ENCODE results near the gene TCTA. TPM values are rescaled to one million over a fixed set of nuclear protein-coding genes. Genes with fewer than 3 reads are reported as not detected.

The TCTA gene
- total RNA-seq, 2 donors from 2014 or later: 22.0 to 23.4 TPM

DNA sequence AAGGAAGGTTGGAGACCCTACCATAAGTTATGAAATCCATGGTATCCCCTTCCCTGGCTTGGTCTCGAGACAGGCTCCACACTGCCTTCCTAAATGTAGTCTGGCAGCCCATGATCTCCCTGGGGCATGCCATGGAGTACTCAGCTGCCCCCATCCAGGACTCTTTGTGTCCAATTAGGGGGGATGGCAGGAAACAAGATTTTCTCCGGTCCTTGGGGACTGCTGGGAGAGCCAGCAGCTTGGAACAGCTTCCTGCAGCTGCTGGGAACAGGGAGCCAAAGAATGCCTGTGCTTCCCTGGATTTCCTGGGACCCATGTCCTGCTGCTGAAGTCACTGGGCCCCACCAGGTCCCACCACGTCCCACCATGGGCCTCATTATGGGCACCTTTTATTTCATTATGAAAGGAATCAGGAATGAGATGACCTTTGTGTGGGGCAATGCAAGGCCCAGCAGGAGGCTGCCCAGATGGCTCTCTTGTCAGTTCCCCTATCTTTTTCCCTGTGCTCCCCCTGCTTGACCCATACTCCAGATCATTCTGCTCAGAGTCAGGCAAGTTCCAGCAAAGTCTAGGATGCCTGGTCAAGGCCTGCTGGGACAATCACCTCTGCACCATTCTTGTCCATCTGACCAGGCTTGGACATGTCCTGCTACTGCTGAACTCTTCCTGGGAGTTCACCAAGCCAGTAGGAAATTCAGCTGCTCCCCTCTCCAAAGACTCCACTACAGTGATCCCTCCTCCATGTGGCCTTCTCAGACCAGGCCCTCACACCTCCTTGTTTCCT lies 42.9 kb downstream of the TCTA start:
- Mint-ChIP-seq H3K4me1 (ENCODE audit: low read depth) (no peaks in the 10 kb centered on the region), H3K4me3 (no peak overlapping the region), H3K9me3 (no peaks in the 10 kb centered on the region), H3K36me3 (ENCODE audit: insufficient read depth in 2 of 2) (no peaks in the 10 kb centered on the region), H3K27ac (no peak overlapping the region), H3K27me3 (ENCODE audit: low read depth) (no peaks in the 10 kb centered on the region)
- no peak for ATAC-seq (replicated peaks in 1 of 2)
- DNase-seq: no peak

DNA sequence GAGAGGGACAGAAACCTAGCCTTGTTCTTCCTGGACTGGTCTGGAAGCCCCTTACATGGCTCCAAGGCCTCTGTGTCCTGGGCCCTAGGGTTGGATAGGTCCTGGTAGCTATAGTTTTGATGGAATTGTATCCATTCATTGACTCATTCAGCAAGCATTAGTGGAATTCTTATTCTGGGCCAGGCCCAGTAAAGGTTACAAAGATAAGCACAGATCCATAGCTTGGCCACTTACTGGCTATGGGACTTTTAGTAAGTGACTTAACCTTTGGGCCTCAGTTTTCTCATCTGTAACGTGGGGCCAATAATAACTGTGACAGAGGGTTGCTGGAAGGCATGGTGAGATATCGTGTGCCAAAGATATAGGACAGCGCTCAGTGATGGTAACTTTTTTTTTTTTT lies 44.2 kb downstream of the TCTA start:
- no peaks in the 10 kb centered on the region for H3K27me3 Mint-ChIP-seq (ENCODE audit: low read depth)
- no peaks in the 10 kb centered on the region for H3K36me3 Mint-ChIP-seq (ENCODE audit: insufficient read depth in 2 of 2)
- no peak overlapping the region for H3K4me3 Mint-ChIP-seq
- no peaks in the 10 kb centered on the region for H3K9me3 Mint-ChIP-seq
- ATAC-seq (replicated peaks in 1 of 2): no peak
- no peak overlapping the region for H3K27ac Mint-ChIP-seq
- no peaks in the 10 kb centered on the region for H3K4me1 Mint-ChIP-seq (ENCODE audit: low read depth)
- DNase-seq: no peak

DNA sequence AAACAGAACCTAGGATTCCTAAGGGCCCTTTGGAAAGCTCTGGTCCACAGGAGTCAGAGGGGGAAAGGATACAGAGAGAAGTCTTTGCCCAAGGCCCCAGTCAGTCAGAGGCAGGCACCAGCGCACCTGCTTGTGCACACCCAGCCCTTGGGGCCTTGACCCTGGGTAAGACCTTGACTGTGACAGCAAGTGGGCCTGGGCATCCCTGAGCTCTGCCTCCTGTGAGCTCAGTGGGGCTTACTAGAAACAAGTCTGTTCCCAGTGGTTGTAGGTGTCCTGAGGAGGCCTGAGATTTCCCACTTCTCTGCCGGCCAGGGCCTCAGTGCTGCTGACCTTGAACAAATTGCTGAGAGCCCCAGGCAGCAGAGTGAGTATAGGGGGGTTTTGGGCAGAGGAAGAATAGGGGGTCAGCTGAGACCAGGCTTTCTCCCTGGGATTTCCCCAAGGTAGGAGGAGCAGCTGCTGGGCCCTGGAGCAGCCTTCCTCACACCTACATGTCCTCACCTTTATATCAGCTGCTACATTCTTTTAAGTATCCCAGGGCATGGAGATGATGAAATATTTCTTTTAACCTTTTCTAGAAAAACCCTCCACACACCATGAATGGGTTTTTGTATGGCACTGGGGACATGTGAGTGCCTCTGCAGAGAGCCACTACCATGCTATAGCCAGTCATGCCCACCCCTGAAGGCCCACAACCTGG lies 48.1 kb downstream of the TCTA start:
- no peak for ATAC-seq (replicated peaks in 1 of 2)
- Mint-ChIP-seq H3K4me1 (ENCODE audit: low read depth) (no peaks in the 10 kb centered on the region), H3K4me3 (no peak overlapping the region)

DNA sequence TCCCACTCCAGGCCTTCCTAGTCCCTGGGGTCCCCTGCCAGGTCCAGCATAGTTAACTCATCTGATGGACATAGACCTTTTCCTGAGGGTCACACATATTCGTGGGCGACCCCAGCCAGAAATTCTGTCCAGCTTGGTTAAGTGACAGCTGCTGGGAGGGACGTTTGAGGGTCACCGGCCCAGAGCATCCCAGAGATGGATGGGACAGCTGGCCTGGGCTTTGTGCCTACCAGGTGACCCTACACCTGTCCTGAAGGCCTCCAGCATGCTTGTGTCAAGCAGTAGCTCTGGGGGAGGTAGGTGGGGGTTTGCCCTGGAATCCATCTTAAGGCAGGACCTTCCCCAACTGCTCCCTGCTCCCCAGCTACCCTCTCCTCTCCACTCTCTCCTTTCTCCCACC lies 48.7 kb downstream of the TCTA start:
- Mint-ChIP-seq H3K27ac (no peak overlapping the region), H3K36me3 (ENCODE audit: insufficient read depth in 2 of 2) (no peaks in the 10 kb centered on the region), H3K27me3 (ENCODE audit: low read depth) (no peaks in the 10 kb centered on the region), H3K4me1 (ENCODE audit: low read depth) (no peaks in the 10 kb centered on the region), H3K9me3 (no peaks in the 10 kb centered on the region), H3K4me3 (no peak overlapping the region)
- DNase-seq (no peak), ATAC-seq (replicated peaks in 1 of 2) (no peak)

More for the DNA sequence above, 48.1 kb downstream of the TCTA start:
- Mint-ChIP-seq H3K9me3 (no peaks in the 10 kb centered on the region), H3K27ac (no peak overlapping the region), H3K36me3 (ENCODE audit: insufficient read depth in 2 of 2) (no peaks in the 10 kb centered on the region), H3K27me3 (ENCODE audit: low read depth) (no peaks in the 10 kb centered on the region)
- no peak for DNase-seq

DNA sequence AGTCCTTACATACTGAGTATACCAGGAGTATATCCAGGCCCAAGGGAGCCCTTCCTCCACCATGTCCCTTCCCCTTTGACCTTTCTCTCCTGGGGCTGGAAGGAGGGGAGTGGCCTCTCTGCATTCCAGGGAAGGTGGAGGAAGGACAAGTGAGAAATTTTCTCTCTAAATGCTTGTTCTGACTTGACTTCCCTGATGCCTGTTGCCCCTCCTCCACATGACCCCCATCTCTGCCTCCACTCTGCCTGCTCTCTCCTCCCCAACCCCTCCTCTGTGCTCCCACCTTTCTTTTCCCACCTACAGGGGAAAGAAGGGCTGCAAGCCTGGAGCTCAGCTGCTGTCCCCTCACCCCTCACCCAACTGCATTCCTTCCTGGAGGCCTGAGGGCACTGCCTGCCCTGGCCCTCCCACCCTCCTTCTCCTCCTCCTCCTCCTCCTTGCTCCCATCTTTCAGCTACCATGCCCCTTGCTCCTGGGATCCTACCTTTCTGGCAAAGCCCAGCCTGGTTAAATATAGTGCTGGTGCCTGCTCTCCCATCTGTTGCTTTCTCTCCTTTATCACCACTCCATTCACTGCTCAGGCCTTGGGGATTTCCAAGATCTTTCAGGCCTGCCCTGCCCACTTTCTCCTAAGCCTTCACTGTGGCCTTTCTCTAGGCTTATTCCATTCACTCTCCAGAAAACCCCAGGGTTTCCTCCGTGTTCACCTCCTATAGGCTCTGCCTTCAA lies 49.4 kb downstream of the TCTA start:
- H3K9me3 Mint-ChIP-seq: no peaks in the 10 kb centered on the region
- no peak for ATAC-seq (replicated peaks in 1 of 2)
- no peaks in the 10 kb centered on the region for H3K36me3 Mint-ChIP-seq (ENCODE audit: insufficient read depth in 2 of 2)
- H3K4me3 Mint-ChIP-seq: no peak overlapping the region
- no peaks in the 10 kb centered on the region for H3K27me3 Mint-ChIP-seq (ENCODE audit: low read depth)
- DNase-seq: no peak
- H3K27ac Mint-ChIP-seq: no peak overlapping the region
- no peaks in the 10 kb centered on the region for H3K4me1 Mint-ChIP-seq (ENCODE audit: low read depth)

DNA sequence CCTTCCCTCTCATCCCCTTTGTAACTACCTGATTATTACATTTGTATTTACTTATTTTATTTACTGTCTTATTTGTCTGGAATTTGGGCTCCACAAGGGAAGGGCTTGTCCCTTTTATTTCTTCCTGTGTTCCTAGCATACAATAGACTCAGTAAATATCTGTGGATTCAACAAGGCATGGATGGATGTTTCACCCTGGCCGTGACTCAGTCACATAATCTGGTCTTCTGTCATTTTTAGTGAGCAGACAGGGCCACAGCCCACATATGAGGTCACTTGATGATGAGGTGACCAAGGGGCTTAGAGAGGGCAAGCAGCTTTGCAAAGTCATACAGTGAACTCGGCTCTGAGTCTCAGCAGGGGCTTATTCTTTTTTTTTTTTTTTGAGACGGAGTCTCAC lies 50.0 kb downstream of the TCTA start:
- peak in 1 of 2 donors; percentile 47 for ATAC-seq (replicated peaks in 1 of 2)
- H3K9me3 Mint-ChIP-seq: no peaks in the 10 kb centered on the region
- no peak overlapping the region for H3K27ac Mint-ChIP-seq
- H3K4me1 Mint-ChIP-seq (ENCODE audit: low read depth): no peaks in the 10 kb centered on the region
- no peaks in the 10 kb centered on the region for H3K27me3 Mint-ChIP-seq (ENCODE audit: low read depth)
- no peak for DNase-seq
- no peaks in the 10 kb centered on the region for H3K36me3 Mint-ChIP-seq (ENCODE audit: insufficient read depth in 2 of 2)
- H3K4me3 Mint-ChIP-seq: no peak overlapping the region

DNA sequence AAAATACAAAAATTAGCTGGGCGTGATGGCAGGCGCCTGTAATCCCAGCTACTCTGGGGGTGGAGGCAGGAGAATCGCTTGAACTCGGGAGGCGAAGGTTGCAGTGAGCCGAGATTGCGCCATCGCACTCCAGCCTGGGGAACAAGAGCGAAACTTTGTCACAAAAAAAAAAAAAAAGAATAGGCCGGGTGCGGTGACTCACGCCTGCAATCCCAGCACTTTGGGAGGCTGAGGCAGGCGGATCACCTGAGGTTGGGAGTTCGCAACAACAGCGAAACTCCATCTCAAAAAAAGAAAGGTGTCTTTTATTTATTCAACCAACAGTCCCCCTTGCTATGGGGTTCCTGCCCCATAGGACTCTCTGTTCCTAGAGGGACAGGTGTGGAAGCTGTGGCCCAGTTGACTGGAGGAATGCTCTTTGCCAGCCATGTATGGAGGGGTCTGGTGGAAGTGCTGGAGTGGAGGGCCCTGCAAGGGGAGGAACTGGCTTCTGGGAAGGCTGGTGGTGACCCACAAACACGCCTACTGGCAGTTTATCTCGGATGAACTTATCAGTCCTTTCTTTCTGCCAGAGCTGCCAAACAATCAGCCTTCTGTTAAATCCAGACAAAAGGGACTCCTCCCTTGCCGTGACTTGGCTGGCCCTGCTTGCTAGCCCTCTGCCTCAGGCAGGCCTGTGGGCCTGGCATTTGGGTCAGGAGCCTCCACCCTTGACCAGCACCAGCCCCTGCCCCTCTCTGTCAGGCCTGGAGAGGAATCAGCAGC lies 53.2 kb downstream of the TCTA start:
- no peaks in the 10 kb centered on the region for H3K36me3 Mint-ChIP-seq (ENCODE audit: insufficient read depth in 2 of 2)
- H3K27ac Mint-ChIP-seq: no peak overlapping the region
- H3K4me1 Mint-ChIP-seq (ENCODE audit: low read depth): peaks cover 6% of the 10 kb centered on the region
- H3K4me3 Mint-ChIP-seq: no peak overlapping the region
- no peak for ATAC-seq (replicated peaks in 1 of 2)
- no peak for DNase-seq
- no peaks in the 10 kb centered on the region for H3K27me3 Mint-ChIP-seq (ENCODE audit: low read depth)
- H3K9me3 Mint-ChIP-seq: no peaks in the 10 kb centered on the region

Other genes starting within 250 kb of the TCTA start
- gene CCDC71, start 246.1 kb upstream of the TCTA start, total RNA-seq: 10 to 100 TPM; 15.7 to 16.8 TPM
- gene KLHDC8B, start 240.8 kb upstream of the TCTA start, total RNA-seq: 1 to 10 TPM; 3.0 to 5.4 TPM
- 1 to 10 TPM; 4.6 to 7.0 TPM for gene C3orf62, start 135.2 kb upstream of the TCTA start, total RNA-seq
- gene USP4, start 72.4 kb upstream of the TCTA start, total RNA-seq: 10 to 100 TPM; 70.2 to 76.5 TPM
- 100 to 1,000 TPM; 112 to 124 TPM for gene GPX1, start 54.1 kb upstream of the TCTA start, total RNA-seq
- gene RHOA, start 447 bp upstream of the TCTA start, total RNA-seq: 100 to 1,000 TPM; 458 to 468 TPM
- gene AMT, start 10.1 kb downstream of the TCTA start, total RNA-seq: 1 to 10 TPM; 7.4 to 7.5 TPM
- 10 to 100 TPM; 15.3 to 18.4 TPM for gene NICN1, start 16.9 kb downstream of the TCTA start, total RNA-seq
- 10 to 100 TPM in 1 of 2 donors, 1 to 10 TPM in 1; 9.1 to 10.3 TPM for gene DAG1, start 57.8 kb downstream of the TCTA start, total RNA-seq
- under 1 TPM; 0.17 to 0.21 TPM for gene BSN, start 142.1 kb downstream of the TCTA start, total RNA-seq